ENCODE results near the gene ARL10. TPM values are rescaled to one million over a fixed set of nuclear protein-coding genes. Genes with fewer than 3 reads are reported as not detected.

ARL10 gene
- total and polyA plus RNA-seq, 2 donors from 2014 or later = 2.9 to 6.2 TPM

GRCh38 chr5:176425138-176425537 lies 59.9 kb downstream of the ARL10 start:
- Histone ChIP-seq H3K4me1 (ENCODE audit: control insufficient read depth in 2 of 3, insufficient read depth in 2 of 3, low read depth in 1 of 3, low read length in 3 of 3) (no peaks in the 10 kb centered on the region), H3K27me3 (ENCODE audit: control insufficient read depth, insufficient read depth, low read length) (no peaks in the 10 kb centered on the region), H3K36me3 (ENCODE audit: control insufficient read depth in 2 of 3, insufficient read depth in 3 of 3, low read length in 3 of 3) (no peaks in the 10 kb centered on the region), H3K9me3 (ENCODE audit: control insufficient read depth in 2 of 3, insufficient read depth in 1 of 3, low read length in 3 of 3) (no peaks in the 10 kb centered on the region), H3K4me3 (ENCODE audit: low read length in 3 of 3) (no peak overlapping the region), H3K9ac (ENCODE audit: low read length in 3 of 3) (no peak overlapping the region), H3K27ac (ENCODE audit: low read depth in 2 of 2, low read length in 2 of 2) (no peak overlapping the region)
- intact Hi-C loops (cut with DNase I) = no loop called here
- FAIRE-seq = no peak
- peak in 2 of 5 donors; percentile 25 to 70 for DNase-seq
- TF ChIP-seq CTCF (IDR thresholded peaks at IDR 0.05; ENCODE audit: borderline replicate concordance, extremely low read depth, insufficient read depth) = no peak

- Histone ChIP-seq H3K27ac (ENCODE audit: low read depth in 2 of 2, low read length in 2 of 2) (no peak overlapping the region), H3K9me3 (ENCODE audit: control insufficient read depth in 2 of 3, insufficient read depth in 1 of 3, low read length in 3 of 3) (no peaks in the 10 kb centered on the region), H3K4me3 (ENCODE audit: low read length in 3 of 3) (no peak overlapping the region), H3K36me3 (ENCODE audit: control insufficient read depth in 2 of 3, insufficient read depth in 3 of 3, low read length in 3 of 3) (no peaks in the 10 kb centered on the region), H3K4me1 (ENCODE audit: control insufficient read depth in 2 of 3, insufficient read depth in 2 of 3, low read depth in 1 of 3, low read length in 3 of 3) (no peaks in the 10 kb centered on the region), H3K27me3 (ENCODE audit: control insufficient read depth, insufficient read depth, low read length) (no peaks in the 10 kb centered on the region), H3K9ac (ENCODE audit: low read length in 3 of 3) (no peak overlapping the region)
- intact Hi-C loops (cut with DNase I) = no loop called here
- FAIRE-seq = no peak
- no peak for DNase-seq
- no peak for TF ChIP-seq CTCF (IDR thresholded peaks at IDR 0.05; ENCODE audit: borderline replicate concordance, extremely low read depth, insufficient read depth)
Observed at GRCh38 chr5:176425791-176426190, 60.5 kb downstream of the ARL10 start.

DNA sequence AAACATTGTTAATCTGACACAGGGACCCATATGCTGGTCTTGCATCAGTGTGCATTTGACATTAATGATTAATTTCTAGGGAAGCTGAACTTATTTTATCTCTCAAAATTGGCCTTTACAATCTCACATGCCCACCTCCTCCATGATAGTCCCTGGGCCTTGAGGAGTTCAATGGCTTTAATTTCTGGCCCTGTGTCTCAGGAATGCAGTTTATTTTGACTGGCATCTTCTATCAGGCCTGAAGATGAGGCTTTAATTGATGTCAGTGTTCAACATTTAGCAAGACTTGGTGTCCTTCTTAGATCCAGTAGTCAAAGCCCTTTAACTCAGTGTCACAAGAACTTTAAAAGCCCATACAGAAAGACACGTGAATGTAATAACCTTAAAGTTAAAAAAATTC lies 61.6 kb downstream of the ARL10 start:
- H3K9ac ChIP-seq (ENCODE audit: low read length in 3 of 3) = no peak overlapping the region
- H3K4me3 ChIP-seq (ENCODE audit: low read length in 3 of 3) = no peak overlapping the region
- H3K9me3 ChIP-seq (ENCODE audit: control insufficient read depth in 2 of 3, insufficient read depth in 1 of 3, low read length in 3 of 3) = no peaks in the 10 kb centered on the region
- TF ChIP-seq CTCF (IDR thresholded peaks at IDR 0.05; ENCODE audit: borderline replicate concordance, extremely low read depth, insufficient read depth) = no peak
- intact Hi-C loops (cut with DNase I) = no loop called here
- DNase-seq (no peak), FAIRE-seq (no peak)
- no peak overlapping the region for H3K27ac ChIP-seq (ENCODE audit: low read depth in 2 of 2, low read length in 2 of 2)
- H3K4me1 ChIP-seq (ENCODE audit: control insufficient read depth in 2 of 3, insufficient read depth in 2 of 3, low read depth in 1 of 3, low read length in 3 of 3) = no peaks in the 10 kb centered on the region
- H3K36me3 ChIP-seq (ENCODE audit: control insufficient read depth in 2 of 3, insufficient read depth in 3 of 3, low read length in 3 of 3) = no peaks in the 10 kb centered on the region
- H3K27me3 ChIP-seq (ENCODE audit: control insufficient read depth, insufficient read depth, low read length) = no peaks in the 10 kb centered on the region

DNA sequence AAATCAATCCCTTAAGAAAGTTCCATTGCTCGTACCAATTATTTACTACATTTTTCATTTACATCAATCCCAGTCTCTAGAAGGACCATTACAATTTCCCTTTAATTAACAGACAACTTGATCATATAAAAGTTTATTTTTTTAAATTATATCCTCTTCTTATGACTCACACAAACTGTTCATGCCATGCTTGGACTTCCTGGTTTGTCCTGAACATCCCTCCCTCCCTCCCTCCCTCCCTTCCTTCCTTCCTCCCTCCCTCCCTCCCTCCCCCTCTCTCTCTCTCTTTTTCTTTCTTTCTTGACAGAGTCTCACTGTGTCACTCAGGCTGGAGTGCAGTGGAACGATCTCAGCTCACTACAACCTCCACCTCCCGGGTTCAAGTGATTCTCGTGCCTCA lies 62.7 kb downstream of the ARL10 start:
- H3K36me3 ChIP-seq (ENCODE audit: control insufficient read depth in 2 of 3, insufficient read depth in 3 of 3, low read length in 3 of 3) = no peaks in the 10 kb centered on the region
- H3K4me3 ChIP-seq (ENCODE audit: low read length in 3 of 3) = no peak overlapping the region
- no peaks in the 10 kb centered on the region for H3K9me3 ChIP-seq (ENCODE audit: control insufficient read depth in 2 of 3, insufficient read depth in 1 of 3, low read length in 3 of 3)
- DNase-seq (no peak), FAIRE-seq (no peak)
- H3K27ac ChIP-seq (ENCODE audit: low read depth in 2 of 2, low read length in 2 of 2) = no peak overlapping the region
- H3K4me1 ChIP-seq (ENCODE audit: control insufficient read depth in 2 of 3, insufficient read depth in 2 of 3, low read depth in 1 of 3, low read length in 3 of 3) = no peaks in the 10 kb centered on the region
- no peaks in the 10 kb centered on the region for H3K27me3 ChIP-seq (ENCODE audit: control insufficient read depth, insufficient read depth, low read length)
- no peak overlapping the region for H3K9ac ChIP-seq (ENCODE audit: low read length in 3 of 3)
- no peak for TF ChIP-seq CTCF (IDR thresholded peaks at IDR 0.05; ENCODE audit: borderline replicate concordance, extremely low read depth, insufficient read depth)
- intact Hi-C loops (cut with DNase I) = no loop called here

All from kidney (tissue), 14 donors.